Suprapubic skin (tissue), 4 donors: ENCODE results near the gene EFR3B. TPM values are rescaled to one million over a fixed set of nuclear protein-coding genes. Genes with fewer than 3 reads are reported as not detected.

Source experiments
- DNase-seq, 2 donors: peaks; one replicate each; pipeline ENCODE4 v3.0.0-alpha.2; 2019; ENCODE audit warnings: low spot score in 2 of 2
- H3K27ac ChIP-seq: fragments of 200-600 bp; sonication (generic); one replicate; pipeline ENCODE4 v1.5.1; 2019
- H3K27me3 ChIP-seq: fragments of 200-600 bp; sonication (generic); one replicate; pipeline ENCODE4 v1.5.1; 2019
- H3K36me3 ChIP-seq: fragments of 200-600 bp; sonication (generic); one replicate; pipeline ENCODE4 v1.5.1; 2019
- H3K4me1 ChIP-seq: fragments of 200-600 bp; sonication (generic); one replicate; pipeline ENCODE4 v1.5.1; 2019
- H3K4me3 ChIP-seq: fragments of 200-600 bp; sonication (generic); one replicate; pipeline ENCODE4 v1.5.1; 2019; ENCODE audit warnings: mild to moderate bottlenecking
- H3K9me3 ChIP-seq: fragments of 200-600 bp; sonication (generic); one replicate; pipeline ENCODE4 v1.5.1; 2019
- EP300 ChIP-seq: sonication (generic); formaldehyde crosslinking; IDR thresholded peaks from one replicate; pipeline ENCODE4 v1.6.1; 2017; ENCODE audit warnings: antibody characterized with exemption
- POLR2A ChIP-seq, 2 donors: fragments of 450-650 bp; IDR thresholded peaks; one replicate each; pipeline ENCODE4 v1.6.1; 2017; ENCODE audit warnings: antibody characterized with exemption in 2 of 2, mild to moderate bottlenecking in 2 of 2, moderate library complexity in 2 of 2
- POLR2AphosphoS5 ChIP-seq, 3 donors: sonication (generic); formaldehyde crosslinking; IDR thresholded peaks; one replicate each; pipeline ENCODE4 v1.6.1; 2017; ENCODE audit warnings: antibody characterized with exemption in 3 of 3
- WGBS: methylation state at CpG from one replicate; pipeline ENCODE4 v1.1.5; 2018; 5-methylcytosine and 5-hydroxymethylcytosine counted together
- total RNA-seq, 4 donors: library from RNA; depleted of rRNA; stranded (reverse); fragments of >200 nt; gene quantifications; one replicate each; pipeline ENCODE4 v1.1.0, GENCODE V29; 2016
- TF ChIP-seq, protein P1 (sequence below), 2 donors: fragments of 200-600 bp in 1 of 2; fragments of 450-650 bp in 1 of 2; sonication (generic) in 1 of 2; IDR thresholded peaks; one replicate each; pipeline ENCODE4 v1.5.1; 2016 to 2019; ENCODE audit warnings: antibody characterized with exemption in 2 of 2, mild to moderate bottlenecking in 1 of 2, moderate library complexity in 1 of 2

EFR3B gene
- total RNA-seq, 4 donors from 2014 or later, result 0.79 to 1.5 (median 1.2) TPM

DNA sequence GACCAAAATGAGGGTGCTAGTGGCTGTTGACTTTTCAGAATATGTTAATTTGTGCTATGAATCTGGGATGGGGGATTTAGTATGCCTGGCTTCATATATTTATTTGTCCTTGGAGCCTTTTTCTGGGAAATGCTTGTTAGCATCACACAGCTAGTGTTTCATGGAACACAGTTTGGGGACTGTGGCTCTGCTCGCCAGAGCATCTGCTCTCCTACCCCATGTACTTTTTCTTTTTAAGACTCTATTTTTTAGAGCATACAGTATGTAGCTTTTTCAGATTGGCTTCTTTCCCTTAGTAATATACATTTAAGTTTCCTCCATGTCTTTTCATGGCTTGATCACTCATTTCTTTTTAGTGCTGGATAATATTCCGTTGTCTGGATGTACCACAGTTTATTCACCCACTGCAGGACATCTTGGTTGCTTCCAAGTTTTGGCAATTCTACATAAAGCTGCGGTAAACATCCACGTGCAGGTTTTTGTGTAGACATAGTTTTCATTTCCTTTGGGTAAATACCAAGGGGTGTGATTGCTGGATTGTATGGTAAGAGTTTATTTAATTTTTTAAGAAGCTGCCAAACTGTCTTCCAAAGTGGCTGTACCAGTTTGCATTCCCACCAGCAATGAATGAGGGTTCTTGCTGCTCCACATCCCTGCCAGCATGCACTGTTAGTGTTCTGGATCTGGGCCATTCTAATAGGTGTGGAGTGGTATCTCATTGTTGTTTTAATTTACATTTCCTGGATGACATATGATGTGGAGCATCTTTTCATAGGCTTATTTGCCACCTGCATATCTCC is 44.1 kb downstream of the EFR3B start:
- H3K4me1 ChIP-seq, result no peaks in the 10 kb centered on the region
- WGBS, result 72% methylated on average over 4 of the region's 4 CpGs
- no peaks in the 10 kb centered on the region for H3K36me3 ChIP-seq
- no peak for TF ChIP-seq POLR2A (IDR thresholded peaks at IDR 0.05)
- TF ChIP-seq, protein P1, sequence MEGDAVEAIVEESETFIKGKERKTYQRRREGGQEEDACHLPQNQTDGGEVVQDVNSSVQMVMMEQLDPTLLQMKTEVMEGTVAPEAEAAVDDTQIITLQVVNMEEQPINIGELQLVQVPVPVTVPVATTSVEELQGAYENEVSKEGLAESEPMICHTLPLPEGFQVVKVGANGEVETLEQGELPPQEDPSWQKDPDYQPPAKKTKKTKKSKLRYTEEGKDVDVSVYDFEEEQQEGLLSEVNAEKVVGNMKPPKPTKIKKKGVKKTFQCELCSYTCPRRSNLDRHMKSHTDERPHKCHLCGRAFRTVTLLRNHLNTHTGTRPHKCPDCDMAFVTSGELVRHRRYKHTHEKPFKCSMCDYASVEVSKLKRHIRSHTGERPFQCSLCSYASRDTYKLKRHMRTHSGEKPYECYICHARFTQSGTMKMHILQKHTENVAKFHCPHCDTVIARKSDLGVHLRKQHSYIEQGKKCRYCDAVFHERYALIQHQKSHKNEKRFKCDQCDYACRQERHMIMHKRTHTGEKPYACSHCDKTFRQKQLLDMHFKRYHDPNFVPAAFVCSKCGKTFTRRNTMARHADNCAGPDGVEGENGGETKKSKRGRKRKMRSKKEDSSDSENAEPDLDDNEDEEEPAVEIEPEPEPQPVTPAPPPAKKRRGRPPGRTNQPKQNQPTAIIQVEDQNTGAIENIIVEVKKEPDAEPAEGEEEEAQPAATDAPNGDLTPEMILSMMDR (IDR thresholded peaks at IDR 0.05), result no peak
- TF ChIP-seq POLR2AphosphoS5 (IDR thresholded peaks at IDR 0.05), result no peak
- TF ChIP-seq EP300, result no peak
- H3K27ac ChIP-seq, result no peak overlapping the region
- DNase-seq, result no peak
- peaks cover 13% of the 10 kb centered on the region for H3K27me3 ChIP-seq
- no peaks in the 10 kb centered on the region for H3K9me3 ChIP-seq
- no peak overlapping the region for H3K4me3 ChIP-seq

DNA sequence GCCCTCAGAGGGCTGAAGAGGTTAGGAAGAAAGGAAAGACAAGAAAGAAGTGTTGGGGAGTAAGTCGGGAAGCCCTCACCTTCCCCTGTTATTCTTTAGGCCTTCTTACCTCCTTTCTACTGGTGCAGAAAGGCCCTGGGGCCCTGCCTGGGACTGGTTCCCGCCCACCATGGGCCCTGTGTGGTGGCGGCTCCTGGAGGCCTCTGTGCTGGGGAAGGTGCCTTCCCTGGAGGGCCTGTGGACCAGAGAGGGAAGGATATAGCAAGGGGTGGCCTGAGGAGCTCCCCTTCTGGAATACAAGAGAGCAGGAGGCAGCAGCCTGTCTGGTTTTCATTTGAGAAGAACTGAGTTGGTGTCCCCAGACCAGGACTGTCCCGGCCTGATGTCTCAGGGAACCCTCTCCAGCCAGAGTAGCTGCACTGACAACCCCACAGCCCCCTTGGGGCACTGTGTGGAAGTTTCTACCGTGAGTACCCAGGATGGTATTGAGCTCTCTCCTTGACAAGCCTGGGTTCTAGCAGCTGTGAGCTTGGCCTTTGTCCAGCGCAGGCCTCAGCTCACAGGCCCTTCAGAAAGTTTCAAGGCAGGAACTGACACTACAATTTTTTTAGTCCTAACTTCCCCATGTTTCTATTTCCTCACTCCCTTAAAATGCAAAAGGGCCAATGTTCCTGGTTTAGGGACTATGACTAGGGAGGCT is 47.1 kb downstream of the EFR3B start:
- H3K9me3 ChIP-seq, result no peaks in the 10 kb centered on the region
- H3K27me3 ChIP-seq, result peaks cover 3% of the 10 kb centered on the region
- no peak for TF ChIP-seq POLR2AphosphoS5 (IDR thresholded peaks at IDR 0.05)
- no peak overlapping the region for H3K27ac ChIP-seq
- H3K36me3 ChIP-seq, result no peaks in the 10 kb centered on the region
- no peak for DNase-seq
- H3K4me1 ChIP-seq, result no peaks in the 10 kb centered on the region
- H3K4me3 ChIP-seq, result no peak overlapping the region
- 85% methylated on average over 5 of the region's 6 CpGs for WGBS

DNA sequence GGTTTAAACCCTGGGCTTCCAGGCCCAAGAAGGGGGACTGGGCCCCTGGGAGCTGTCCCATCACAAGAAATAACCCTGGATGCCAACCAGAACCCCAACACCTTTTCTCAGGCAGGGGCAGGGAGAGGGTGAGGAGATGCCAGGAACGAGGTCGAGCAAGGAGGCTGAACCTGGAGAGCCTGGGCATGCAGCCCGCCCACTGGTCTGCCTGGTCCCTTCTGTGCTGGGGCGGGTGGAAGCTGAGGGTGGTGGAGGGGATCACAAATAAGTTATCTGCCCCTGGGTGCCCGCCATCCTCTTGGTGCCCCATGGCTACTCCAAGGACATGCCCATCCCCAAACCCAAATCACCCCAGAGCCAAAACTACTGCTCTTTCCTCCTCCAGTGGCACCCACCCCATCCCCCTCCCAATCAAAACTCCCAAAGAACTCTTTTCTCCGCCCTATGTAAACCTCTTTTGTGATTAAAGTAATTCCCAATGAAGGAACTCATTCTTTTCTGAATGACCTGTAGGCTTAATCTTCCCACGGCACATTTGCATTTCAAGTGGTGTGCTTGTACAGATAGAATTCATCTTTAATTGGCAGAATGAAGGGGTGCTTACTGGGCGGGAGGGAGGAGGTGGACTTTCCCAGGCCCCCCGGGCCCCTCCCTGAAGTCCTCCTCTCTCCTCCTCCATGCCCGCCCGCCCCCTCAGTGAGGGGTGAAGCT is 47.9 kb downstream of the EFR3B start:
- Histone ChIP-seq H3K36me3 (no peaks in the 10 kb centered on the region), H3K27ac (no peak overlapping the region), H3K4me1 (no peaks in the 10 kb centered on the region), H3K9me3 (no peaks in the 10 kb centered on the region), H3K27me3 (peaks cover under 1% of the 10 kb centered on the region), H3K4me3 (no peak overlapping the region)
- WGBS, result 68% methylated on average over 10 of the region's 11 CpGs
- DNase-seq, result no peak
- TF ChIP-seq POLR2A (IDR thresholded peaks at IDR 0.05), result no peak
- no peak for TF ChIP-seq POLR2AphosphoS5 (IDR thresholded peaks at IDR 0.05)

DNA sequence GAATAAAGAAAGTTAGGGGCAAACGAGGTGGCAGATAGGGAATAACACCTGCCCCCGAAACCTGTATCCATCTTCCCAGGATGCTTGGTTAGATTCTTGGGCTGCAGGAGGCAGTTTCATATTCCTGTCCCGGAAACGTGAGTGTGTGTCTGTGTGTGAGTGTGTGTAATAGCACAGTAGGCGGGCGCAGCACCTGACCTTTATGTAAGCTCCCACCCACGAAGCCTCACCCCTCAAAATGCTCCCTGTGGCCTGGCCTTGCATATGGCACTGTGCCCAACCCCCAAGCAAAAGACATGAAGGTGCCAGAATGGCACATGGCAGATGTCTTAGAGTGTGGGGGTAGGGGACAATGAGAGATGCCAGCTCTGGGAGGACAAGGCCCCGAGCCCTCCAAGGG is 48.9 kb downstream of the EFR3B start:
- H3K27ac ChIP-seq, result no peak overlapping the region
- 83% methylated on average over 8 of the region's 8 CpGs for WGBS
- no peaks in the 10 kb centered on the region for H3K36me3 ChIP-seq
- H3K4me3 ChIP-seq, result no peak overlapping the region
- H3K4me1 ChIP-seq, result no peaks in the 10 kb centered on the region
- no peaks in the 10 kb centered on the region for H3K9me3 ChIP-seq
- H3K27me3 ChIP-seq, result no peaks in the 10 kb centered on the region
- TF ChIP-seq EP300 (no peak), POLR2AphosphoS5 (IDR thresholded peaks at IDR 0.05) (no peak), POLR2A (IDR thresholded peaks at IDR 0.05) (no peak)
- TF ChIP-seq, protein P1 (IDR thresholded peaks at IDR 0.05), result no peak
- DNase-seq, result no peak

DNA sequence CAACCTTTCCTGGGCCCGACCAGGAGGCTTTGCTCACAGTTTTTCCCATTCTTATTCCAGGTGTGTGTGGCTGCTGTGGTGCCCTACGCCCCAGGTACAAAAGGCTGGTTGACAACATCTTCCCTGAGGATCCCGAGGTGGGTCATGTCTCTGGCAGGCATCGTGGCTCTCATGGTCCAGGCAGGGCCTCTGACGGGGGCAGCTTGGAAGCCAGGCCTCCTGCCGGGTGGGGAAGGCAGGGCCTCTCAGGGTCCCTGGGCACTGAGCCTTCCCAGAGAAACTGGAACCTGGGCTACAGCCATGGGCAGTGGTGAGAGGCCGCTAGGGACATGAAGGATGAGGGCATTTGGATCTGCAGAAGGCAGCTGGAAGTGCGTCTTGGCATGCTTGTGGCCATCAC is 49.4 kb downstream of the EFR3B start:
- 86% methylated on average over 3 of the region's 8 CpGs for WGBS
- no peaks in the 10 kb centered on the region for H3K9me3 ChIP-seq
- H3K4me1 ChIP-seq, result no peaks in the 10 kb centered on the region
- no peak overlapping the region for H3K4me3 ChIP-seq
- DNase-seq, result no peak
- H3K36me3 ChIP-seq, result no peaks in the 10 kb centered on the region
- no peak for TF ChIP-seq POLR2A (IDR thresholded peaks at IDR 0.05)
- TF ChIP-seq, protein P1 (IDR thresholded peaks at IDR 0.05), result no peak
- TF ChIP-seq EP300, result no peak
- TF ChIP-seq POLR2AphosphoS5 (IDR thresholded peaks at IDR 0.05), result no peak
- no peaks in the 10 kb centered on the region for H3K27me3 ChIP-seq
- H3K27ac ChIP-seq, result no peak overlapping the region

DNA sequence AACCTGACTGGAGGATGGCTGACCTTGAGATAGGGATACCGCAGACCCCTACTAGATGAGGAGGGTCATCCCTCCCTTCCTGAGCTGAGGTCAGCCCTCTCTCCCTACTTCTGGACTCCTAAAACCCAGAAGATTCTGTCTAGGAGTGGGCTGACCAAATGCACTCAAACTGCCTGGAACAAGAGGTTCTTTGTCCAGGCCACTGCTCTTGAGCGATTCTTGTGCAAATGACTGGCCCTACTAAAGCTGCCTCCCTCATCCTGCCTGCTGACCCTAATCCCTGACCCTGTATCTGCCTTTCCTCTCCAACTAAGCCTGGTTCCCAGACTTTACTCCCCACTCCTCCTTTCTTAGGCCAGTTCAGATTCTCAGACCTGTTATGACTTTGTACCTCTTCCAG is 56.2 kb downstream of the EFR3B start:
- no peaks in the 10 kb centered on the region for H3K36me3 ChIP-seq
- H3K9me3 ChIP-seq, result no peaks in the 10 kb centered on the region
- no peak for DNase-seq
- H3K4me3 ChIP-seq, result no peak overlapping the region
- TF ChIP-seq EP300 (no peak), POLR2A (IDR thresholded peaks at IDR 0.05) (no peak)
- TF ChIP-seq, protein P1 (IDR thresholded peaks at IDR 0.05), result no peak
- H3K27ac ChIP-seq, result no peak overlapping the region
- peaks cover 3% of the 10 kb centered on the region for H3K4me1 ChIP-seq
- H3K27me3 ChIP-seq, result no peaks in the 10 kb centered on the region
- WGBS, result 67% methylated on average over 1 of the region's 2 CpGs
